WI38 (cell line): Measurements from ENCODE around the gene EPHA5.

ENCODE experiments used
- H3K4me3 ChIP-seq: 2 replicates; pipeline ENCODE4 v1.5.1; 2011; ENCODE audit warnings: low read depth, mild to moderate bottlenecking, control low read depth, low read length
- CTCF ChIP-seq: IDR thresholded peaks from 2 replicates; pipeline ENCODE4 v1.5.1; 2012; ENCODE audit warnings: low read depth, mild to moderate bottlenecking, control low read depth, low read length

The EPHA5 gene

DNA sequence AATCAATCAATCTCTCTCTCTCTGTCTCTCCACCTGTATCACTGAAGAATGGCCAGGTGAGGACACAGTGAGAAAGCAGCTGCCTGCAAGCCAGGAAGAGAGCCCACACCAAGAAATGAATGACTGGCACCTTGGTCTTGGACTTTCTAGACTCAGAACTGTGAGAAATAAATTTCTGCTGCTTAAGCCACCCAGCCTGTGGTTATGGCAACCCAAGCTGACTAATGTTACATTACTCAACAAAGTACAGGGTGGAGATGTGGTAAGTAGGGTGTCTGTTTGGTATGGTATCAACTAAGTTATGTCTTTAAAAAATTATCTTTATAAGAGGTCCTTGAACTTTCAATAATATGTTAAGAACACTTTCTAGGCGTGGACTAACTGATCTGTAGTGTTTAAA is 159.3 kb downstream of the EPHA5 start:
- H3K4me3 ChIP-seq, result no peak overlapping the region
- no peak for TF ChIP-seq CTCF

DNA sequence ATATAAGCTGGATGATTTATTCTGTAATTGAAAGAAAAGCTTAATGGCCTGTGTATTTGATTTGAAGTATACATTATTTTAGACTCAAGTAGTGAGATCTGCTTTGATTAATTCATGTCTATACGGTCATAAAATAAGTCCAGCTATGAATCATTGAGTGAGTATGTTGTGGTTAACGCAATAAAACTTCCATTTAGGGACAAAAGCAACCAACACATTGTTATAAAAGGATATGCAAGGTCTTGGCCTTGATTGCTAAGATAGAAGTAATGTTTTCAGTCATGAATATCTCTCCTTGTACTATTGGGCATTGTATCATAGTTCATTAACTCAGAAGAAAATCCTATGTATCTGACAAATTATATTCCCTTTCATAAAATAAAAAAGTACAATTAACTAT is 162.1 kb downstream of the EPHA5 start:
- H3K4me3 ChIP-seq, result no peak overlapping the region
- TF ChIP-seq CTCF, result no peak

GRCh38 chr4:65502131-65502701 is 168.1 kb downstream of the EPHA5 start:
- TF ChIP-seq CTCF, result no peak
- H3K4me3 ChIP-seq, result no peak overlapping the region

GRCh38 chr4:65498606-65499005 is 171.7 kb downstream of the EPHA5 start:
- no peak for TF ChIP-seq CTCF
- no peak overlapping the region for H3K4me3 ChIP-seq

GRCh38 chr4:65495439-65495838 is 174.8 kb downstream of the EPHA5 start:
- TF ChIP-seq CTCF, result no peak
- no peak overlapping the region for H3K4me3 ChIP-seq

DNA sequence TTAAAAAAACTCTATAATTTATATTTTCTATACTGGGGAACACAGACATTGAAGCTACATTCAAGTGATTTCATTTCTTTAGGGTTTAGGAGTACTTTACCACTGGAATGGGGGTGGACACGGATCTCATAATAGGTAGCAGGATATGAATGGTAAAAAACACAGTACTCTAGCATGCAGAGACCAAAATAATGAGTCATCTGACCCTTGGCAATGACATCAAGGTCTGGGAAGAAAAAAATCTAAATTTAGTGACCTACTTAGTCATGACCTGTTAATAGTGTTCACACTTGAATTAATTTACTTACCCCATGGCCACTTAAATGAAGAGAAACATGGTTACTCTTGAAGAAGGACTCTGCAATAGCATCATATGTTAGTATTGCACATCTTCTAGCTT is 187.9 kb downstream of the EPHA5 start:
- H3K4me3 ChIP-seq, result no peak overlapping the region
- no peak for TF ChIP-seq CTCF

DNA sequence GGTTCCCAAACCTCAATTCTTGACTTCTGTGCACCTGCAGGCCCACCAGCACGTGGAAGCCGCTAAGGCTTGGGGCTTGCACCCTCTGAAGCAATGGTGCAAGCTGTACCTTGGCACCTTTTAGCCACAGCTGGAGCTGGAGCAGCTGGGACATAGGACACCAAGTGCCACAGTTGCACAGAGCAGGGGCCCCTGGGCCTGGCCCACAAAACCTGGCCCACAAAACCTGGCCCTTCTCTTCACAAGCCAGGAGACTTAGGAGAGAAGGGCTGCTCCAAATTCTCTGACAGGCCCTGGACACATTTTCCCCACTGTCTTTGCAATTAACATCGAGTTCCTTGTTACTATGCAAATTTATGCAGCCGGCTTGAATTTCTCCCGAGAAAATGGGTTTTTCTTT is 197.8 kb downstream of the EPHA5 start:
- H3K4me3 ChIP-seq, result no peak overlapping the region
- TF ChIP-seq CTCF, result no peak
